ENCODE measurements around the gene ADAR.

- TF ChIP-seq CTCF (IDR thresholded peaks at IDR 0.05) (no peak), POLR2A (IDR thresholded peaks at IDR 0.05) (no peak)
These were observed 11.4 kb upstream of the ADAR start for GRCh38 chr1:154619181-154619948.

Data from adrenal gland (tissue), 5 donors.